SW480 (cell line): Measurements from ENCODE around the gene DECR2.
"Not testable (repeated sequence)": the region's sequence is repeated elsewhere in the genome, so short reads cannot be mapped to it uniquely, and the experiment has no call there.

ENCODE experiments used
- DNase-seq: peaks from one replicate; pipeline ENCODE4 v3.0.0-alpha.2; 2016; ENCODE audit warnings: low spot score

DECR2 gene

GRCh38 chr16:367333-367903 is 34.3 kb upstream of the DECR2 start:
- DNase-seq = no peak

GRCh38 chr16:368388-369158 is 33.1 kb upstream of the DECR2 start:
- no peak for DNase-seq

GRCh38 chr16:369275-369865 is 32.3 kb upstream of the DECR2 start:
- no peak for DNase-seq

DNA sequence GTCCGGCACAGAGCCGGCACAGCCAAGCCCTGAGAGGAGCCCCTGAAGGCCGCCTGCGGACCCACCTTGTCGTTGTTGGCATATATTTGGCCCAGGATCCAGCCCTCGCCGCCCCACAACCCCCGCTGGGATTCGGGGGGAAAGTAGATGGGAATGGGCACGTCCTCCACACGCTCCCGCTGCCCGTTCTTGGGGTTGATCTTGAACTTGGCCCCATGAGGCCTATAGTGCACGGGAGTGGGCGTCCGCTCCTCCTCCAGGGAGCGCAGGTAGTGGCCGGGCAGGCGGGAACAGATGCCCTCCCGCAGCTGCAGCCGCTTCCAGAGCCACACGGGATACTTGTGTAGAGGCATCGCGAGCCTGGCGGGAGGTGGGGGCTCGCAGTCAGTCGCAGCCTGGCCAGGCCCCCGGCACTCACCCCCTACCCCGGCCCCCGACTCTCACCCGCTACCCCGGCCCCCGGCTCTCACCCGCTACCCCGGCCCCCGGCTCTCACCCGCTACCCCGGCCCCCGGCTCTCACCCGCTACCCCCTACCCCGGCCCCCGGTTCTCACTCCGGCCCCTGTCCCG is 31.7 kb upstream of the DECR2 start:
- peak; percentile 53 for DNase-seq

- peak; percentile 91 for DNase-seq
Observed at GRCh38 chr16:370443-370842, 31.2 kb upstream of the DECR2 start, which contains the start of gene MRPL28. Gene MRPL28, minus strand, starts transcription at chr16:370538. Its CDS starts 320 bp downstream, at chr16:370218.

DNA sequence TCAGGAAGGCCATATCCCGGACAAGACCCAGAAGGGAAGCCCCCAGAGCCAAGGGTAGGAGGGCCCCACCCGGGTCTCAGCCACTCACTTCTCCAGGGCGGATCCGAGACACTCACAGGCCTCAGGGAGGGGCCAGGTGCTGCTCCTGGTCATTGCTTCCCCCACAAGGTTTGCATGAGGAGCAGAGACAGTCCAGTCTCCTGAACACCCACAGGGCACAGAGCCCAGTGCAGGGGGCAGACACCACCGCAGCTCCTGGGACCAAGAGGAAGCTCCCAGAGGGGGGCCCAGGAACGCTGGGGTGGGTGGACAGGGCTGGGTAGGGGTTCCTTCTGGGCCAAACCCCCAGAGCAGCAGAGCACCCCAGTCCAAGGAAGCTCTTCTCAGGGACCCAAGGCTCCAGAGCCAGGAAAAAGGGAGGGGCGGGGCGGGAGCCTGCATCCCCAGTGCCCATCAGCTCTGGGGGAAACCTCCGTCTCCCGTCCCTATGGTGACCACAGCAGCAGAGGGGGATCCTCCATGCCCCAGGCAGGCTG is 30.6 kb upstream of the DECR2 start:
- DNase-seq = no peak

DNA sequence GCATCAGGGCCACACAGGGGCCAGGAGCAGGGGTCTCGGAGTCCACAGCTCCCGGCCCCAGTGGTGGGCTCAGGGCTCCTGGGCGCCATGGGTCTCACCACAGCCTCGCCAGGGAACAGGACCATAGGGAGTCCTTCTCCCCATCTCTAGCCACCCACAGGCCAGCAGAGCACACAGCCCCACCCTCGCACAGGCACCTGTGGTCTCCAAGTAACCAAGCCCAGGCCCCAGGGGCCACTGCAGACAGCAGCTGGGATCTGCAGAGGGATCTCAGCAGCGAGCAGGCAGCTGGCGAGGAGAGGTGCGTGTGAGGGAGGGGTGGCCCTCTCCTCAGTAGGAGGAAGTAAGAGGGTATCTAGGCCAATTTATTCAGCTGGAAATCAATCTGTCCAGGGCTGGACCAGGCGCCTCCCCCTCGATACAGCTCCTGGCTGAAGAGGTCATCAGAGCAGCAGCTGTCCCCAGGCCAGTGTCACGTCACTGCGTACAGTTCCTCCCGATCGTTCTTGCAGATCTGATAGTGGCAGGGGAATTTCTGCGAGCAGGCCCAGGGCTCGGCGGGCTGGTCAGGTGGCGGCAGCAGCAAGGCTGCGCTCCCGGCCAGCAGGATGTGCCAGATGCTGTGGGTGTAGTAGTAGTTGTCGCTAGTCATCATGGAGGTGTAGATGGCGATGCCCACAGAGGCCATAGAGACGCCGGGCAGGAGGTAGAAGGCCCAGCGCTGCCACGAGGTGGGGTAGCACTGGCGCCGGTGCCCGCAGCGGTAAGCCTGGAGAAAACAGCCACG is 30.0 kb upstream of the DECR2 start:
- no peak for DNase-seq

DNA sequence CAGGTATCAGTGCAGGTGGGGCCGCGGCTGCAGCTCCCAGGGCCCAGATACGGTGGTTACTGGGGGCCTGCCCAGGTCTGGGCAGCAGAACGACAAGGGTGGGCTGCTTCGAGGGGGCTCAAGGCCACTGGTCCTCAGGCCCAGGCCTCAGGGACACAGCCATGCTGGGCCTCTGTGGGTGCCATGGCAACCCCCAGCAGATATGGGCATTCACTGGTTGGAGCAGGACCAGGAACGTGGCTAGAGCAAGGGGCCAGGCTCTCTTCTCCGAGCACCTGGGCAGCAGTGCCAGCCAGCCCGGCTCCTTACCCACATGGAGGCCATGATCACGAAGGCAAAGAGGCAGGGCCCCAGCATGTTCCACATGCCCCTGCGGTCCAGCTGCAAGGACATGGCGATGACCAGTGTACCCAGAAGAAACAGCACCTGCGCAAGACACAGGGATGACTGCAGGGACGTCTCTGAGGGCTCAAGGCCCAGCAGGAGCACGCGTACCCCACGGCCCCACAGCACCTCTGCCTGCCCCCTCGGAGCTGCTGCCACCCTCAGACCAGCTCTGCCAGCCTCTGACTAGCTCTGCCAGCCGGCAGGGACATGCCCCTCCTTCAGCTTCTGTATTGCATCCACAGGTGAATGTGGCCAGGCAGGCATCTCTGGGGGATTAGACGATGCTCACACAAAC is 29.2 kb upstream of the DECR2 start:
- no peak for DNase-seq

- DNase-seq = no peak
Observed at GRCh38 chr16:373020-373598, 28.6 kb upstream of the DECR2 start.

GRCh38 chr16:373848-374615 is 27.7 kb upstream of the DECR2 start:
- DNase-seq = no peak

DNA sequence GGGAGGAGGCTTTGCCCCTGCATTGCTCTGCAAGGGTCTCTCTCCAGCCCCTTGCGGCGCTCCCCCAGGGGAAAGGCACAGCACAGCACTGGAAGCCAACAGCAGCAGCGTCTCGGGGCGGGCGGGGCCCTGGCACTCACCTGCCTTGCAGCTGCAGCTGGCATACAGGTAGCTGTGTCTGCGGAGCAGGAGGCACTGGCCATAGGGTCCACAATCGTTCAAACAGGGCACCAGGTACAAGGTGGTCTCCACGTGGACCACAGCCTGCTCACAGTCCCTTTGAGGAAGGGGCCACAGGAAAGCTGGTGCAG is 27.1 kb upstream of the DECR2 start:
- no peak for DNase-seq

DNA sequence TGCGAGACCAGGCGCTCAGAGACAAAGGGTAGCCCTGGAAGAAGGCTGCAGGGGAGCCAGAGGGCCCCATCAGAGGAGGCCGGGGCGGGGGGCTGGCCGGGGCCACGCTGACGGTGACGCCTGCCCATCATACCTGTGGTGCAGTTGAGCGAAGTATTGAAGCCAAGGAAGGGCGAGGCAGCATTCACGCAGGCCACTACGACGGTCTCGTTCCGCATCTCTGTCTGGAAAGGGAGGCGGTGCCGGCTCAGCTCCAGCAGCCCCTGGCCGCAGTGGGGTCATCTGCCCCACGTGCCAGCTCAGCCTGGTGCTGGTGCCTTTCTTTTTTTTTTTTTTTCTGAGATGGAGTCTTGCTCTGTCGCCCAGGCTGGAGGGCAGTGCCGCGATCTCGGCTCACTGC is 26.5 kb upstream of the DECR2 start:
- DNase-seq = no peak

GRCh38 chr16:375927-376816 is 25.5 kb upstream of the DECR2 start:
- no peak for DNase-seq

DNA sequence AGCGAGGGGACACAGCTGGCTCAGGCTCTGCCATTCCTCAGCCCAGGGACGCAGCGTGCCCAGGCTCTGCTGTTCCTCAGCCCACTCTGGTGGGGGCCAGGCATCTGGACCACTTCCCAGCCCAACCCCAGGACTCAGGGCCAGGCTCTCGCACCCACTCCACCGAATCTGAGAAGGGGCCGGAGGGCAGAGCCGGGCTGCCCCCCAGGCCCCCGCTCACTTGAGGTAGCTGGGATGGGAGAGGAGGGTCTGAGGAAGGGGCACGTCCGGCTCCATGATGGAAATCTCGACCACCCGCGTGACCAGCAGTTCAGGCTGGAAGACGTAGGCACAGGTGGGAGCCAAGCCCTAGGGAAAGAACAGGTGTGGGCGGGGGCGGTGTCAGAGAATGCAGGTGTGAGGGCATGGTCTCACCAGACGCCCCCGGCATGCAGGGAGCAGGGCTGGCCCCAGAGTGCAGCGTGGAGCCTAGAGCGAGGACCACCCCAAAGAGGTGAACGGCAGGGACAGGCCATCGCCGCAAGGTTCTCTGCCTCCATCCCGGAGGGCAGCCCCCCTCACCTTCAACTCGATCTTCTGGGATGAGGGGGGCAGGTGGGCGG is 24.8 kb upstream of the DECR2 start:
- no peak for DNase-seq

- DNase-seq = no peak
Observed at GRCh38 chr16:377419-377951, 24.2 kb upstream of the DECR2 start.

DNA sequence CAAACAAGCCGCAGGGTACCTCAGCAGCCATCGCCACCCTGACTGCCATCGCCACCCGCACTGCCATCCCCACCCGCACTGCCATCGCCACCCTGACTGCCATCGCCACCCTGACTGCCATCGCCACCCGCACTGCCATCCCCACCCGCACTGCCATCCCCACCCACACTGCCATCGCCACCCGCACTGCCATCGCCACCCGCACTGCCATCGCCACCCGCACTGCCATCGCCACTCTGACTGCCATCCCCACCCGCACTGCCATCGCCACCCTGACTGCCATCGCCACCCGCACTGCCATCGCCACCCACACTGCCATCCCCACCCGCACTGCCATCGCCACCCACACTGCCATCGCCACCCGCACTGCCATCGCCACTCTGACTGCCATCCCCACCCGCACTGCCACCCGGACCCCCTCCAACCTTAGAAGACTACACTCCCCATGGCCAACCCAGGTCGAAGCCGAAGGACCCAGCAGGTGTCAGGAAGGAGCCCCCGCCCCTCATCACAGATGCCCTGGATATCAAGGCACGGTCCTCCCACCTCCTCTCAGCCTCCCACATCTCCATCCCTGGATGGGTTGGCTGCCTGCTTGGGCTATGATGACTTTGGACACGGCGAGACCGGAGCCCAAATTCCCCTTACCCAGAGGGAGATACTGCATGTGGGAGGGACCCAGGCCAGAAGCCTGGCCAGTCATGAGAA is 23.4 kb upstream of the DECR2 start:
- DNase-seq = not testable (repeated sequence)

GRCh38 chr16:378821-379182 is 22.9 kb upstream of the DECR2 start:
- no peak for DNase-seq
